ENCODE results near the gene KEAP1. TPM values are rescaled to one million over a fixed set of nuclear protein-coding genes. Genes with fewer than 3 reads are reported as not detected.

The KEAP1 gene
- total and polyA plus RNA-seq, 2 donors (not counting 3 experiments of a cell fraction or from before 2014, with no cell fraction given) = 81.4 to 91.1 TPM

DNA sequence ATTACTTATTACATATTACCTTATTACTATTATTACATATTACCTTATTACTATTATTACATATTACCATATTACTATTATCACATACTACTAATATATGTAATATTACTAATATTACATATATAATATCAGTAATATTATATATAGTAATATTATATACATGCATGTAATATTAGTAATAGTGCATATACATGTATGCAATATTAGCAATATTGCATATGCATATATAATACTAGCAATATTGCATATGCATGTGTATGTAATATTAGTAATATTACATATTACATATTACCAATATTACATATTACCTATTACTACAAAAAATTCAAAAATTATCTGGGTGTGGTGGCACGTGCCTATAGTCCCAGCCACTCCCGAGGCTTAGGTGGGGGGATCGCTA is 60.5 kb downstream of the KEAP1 start:
- intact Hi-C loops (cut with micrococcal nuclease) = no loop called here
- Histone ChIP-seq H3K27me3 (ENCODE audit: control insufficient read depth in 2 of 2, insufficient read depth in 2 of 2, low read length in 2 of 2) (no peaks in the 10 kb centered on the region), H3K27ac (ENCODE audit: insufficient read depth, low read depth, low read length) (no peak overlapping the region), H4K20me1 (replicated peaks; ENCODE audit: control insufficient read depth, extremely low read depth, insufficient read depth, low read length) (no peaks in the 10 kb centered on the region), H3K9ac (replicated peaks; ENCODE audit: extremely low read depth, insufficient read depth, low read length) (no peak overlapping the region), H3K4me2 (ENCODE audit: insufficient read depth, low read length) (no peak overlapping the region), H3K79me2 (ENCODE audit: control insufficient read depth, insufficient read depth, low read length) (no peaks in the 10 kb centered on the region), H3K4me1 (ENCODE audit: control insufficient read depth, extremely low read depth, insufficient read depth, low read length) (no peaks in the 10 kb centered on the region), H3K36me3 (ENCODE audit: control insufficient read depth in 2 of 2, extremely low read depth in 1 of 2, insufficient read depth in 2 of 2, low read length in 2 of 2) (no peaks in the 10 kb centered on the region), H2AFZ (ENCODE audit: low read depth, low read length) (no peak overlapping the region), H3K4me3 (replicated peaks in 1 of 3; ENCODE audit: insufficient read depth in 1 of 3, low read depth in 1 of 3, low read length in 3 of 3) (no peak overlapping the region), H3K9me1 (replicated peaks; ENCODE audit: control insufficient read depth, extremely low read depth, insufficient read depth, low read length) (no peaks in the 10 kb centered on the region), H3K9me3 (replicated peaks; ENCODE audit: control insufficient read depth, insufficient read depth, low read length) (no peaks in the 10 kb centered on the region)
- no TSS peak for BruUV-seq (replicated peaks)
- DNase-seq (ENCODE audit: low read depth, low spot score) (no peak), FAIRE-seq (no peak)
- dilution Hi-C loops (cut with MboI; ENCODE audit: extremely low pct_ligation_motif_present, low sequenced_read_pairs) = no loop called here
- POLR2A ChIA-PET = no interaction called here
- CTCF ChIA-PET = interaction anchor here (1.3 kb wide), 1 partner anchor 26 kb away, joined by 4 read pairs; no protein-coding TSS in a partner anchor
- TF ChIP-seq, protein P1, sequence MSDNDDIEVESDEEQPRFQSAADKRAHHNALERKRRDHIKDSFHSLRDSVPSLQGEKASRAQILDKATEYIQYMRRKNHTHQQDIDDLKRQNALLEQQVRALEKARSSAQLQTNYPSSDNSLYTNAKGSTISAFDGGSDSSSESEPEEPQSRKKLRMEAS (IDR thresholded peaks at IDR 0.05; ENCODE audit: insufficient read depth, insufficient read length) = no peak
- no peak for TF ChIP-seq MYC (IDR thresholded peaks at IDR 0.05; ENCODE audit: low read depth, low read length)
- TF ChIP-seq POLR2A (IDR thresholded peaks at IDR 0.05; ENCODE audit: low read depth, low read length) = no peak
- TF ChIP-seq EZH2 (IDR thresholded peaks at IDR 0.05; ENCODE audit: borderline replicate concordance, low read depth, low read length, severe bottlenecking) = no peak
- TF ChIP-seq JUN (IDR thresholded peaks at IDR 0.05; ENCODE audit: borderline replicate concordance, insufficient read depth, insufficient read length, low read depth) = no peak
- TF ChIP-seq, protein P2, sequence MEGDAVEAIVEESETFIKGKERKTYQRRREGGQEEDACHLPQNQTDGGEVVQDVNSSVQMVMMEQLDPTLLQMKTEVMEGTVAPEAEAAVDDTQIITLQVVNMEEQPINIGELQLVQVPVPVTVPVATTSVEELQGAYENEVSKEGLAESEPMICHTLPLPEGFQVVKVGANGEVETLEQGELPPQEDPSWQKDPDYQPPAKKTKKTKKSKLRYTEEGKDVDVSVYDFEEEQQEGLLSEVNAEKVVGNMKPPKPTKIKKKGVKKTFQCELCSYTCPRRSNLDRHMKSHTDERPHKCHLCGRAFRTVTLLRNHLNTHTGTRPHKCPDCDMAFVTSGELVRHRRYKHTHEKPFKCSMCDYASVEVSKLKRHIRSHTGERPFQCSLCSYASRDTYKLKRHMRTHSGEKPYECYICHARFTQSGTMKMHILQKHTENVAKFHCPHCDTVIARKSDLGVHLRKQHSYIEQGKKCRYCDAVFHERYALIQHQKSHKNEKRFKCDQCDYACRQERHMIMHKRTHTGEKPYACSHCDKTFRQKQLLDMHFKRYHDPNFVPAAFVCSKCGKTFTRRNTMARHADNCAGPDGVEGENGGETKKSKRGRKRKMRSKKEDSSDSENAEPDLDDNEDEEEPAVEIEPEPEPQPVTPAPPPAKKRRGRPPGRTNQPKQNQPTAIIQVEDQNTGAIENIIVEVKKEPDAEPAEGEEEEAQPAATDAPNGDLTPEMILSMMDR (IDR thresholded peaks at IDR 0.05; ENCODE audit: extremely low read depth in 1 of 2, insufficient read depth in 1 of 2, low read depth in 1 of 2, low read length in 2 of 2) = no peak
- TF ChIP-seq FOS (IDR thresholded peaks at IDR 0.05; ENCODE audit: borderline replicate concordance, insufficient read depth, low read length) = no peak

Measured in endothelial cell of umbilical vein (primary cell).